ENCODE measurements around the gene CAT. TPM values are rescaled to one million over a fixed set of nuclear protein-coding genes. Genes with fewer than 3 reads are reported as not detected.

CAT gene
- polyA plus RNA-seq, 1 of the 3 experiments (the other 2 are of a cell fraction) = 26.6 TPM

DNA sequence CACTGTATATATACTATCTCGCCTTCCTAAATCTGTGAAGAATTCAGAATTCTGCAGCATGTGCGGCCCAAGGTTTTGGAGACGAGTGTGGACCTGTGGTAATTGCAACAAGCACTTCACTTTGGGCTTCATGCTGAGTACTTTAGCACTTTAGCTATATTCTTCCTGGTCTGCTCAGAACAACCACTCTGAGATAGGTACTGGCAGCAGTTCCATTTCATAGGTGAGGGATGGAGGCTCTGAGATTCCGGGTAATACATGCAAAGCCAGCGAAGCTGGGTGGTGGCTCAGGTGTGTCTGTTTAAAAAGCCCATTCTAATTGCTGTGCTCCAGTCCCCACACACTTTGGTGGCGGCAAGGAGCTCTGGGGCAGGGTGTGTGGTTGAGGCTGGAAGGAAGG lies 68.4 kb downstream of the CAT start:
- Histone ChIP-seq H3K9ac (no peak overlapping the region), H3K4me2 (no peak overlapping the region), H3K4me3 (ENCODE audit: low read depth in 2 of 2, low read length in 1 of 2) (no peak overlapping the region), H3K27ac (ENCODE audit: low read depth in 2 of 2, low read length in 1 of 2) (no peak overlapping the region), H3K9me3 (no peaks in the 10 kb centered on the region), H3K79me2 (ENCODE audit: insufficient read depth) (no peaks in the 10 kb centered on the region), H3K9me2 (no peaks in the 10 kb centered on the region), H3K27me3 (ENCODE audit: insufficient read depth) (no peaks in the 10 kb centered on the region), H3F3A (replicated peaks; ENCODE audit: insufficient read depth) (no peaks in the 10 kb centered on the region), H2AFZ (ENCODE audit: low read depth) (no peak overlapping the region), H3K36me3 (replicated peaks in 1 of 2; ENCODE audit: control insufficient read depth in 1 of 2, insufficient read depth in 2 of 2, low read length in 1 of 2) (no peaks in the 10 kb centered on the region), H4K20me1 (ENCODE audit: insufficient read depth) (no peaks in the 10 kb centered on the region), H3K4me1 (ENCODE audit: control insufficient read depth in 1 of 2, insufficient read depth in 2 of 2, low read depth in 1 of 2, low read length in 1 of 2) (peaks cover 0 to 3% of the 10 kb centered on the region in 2 experiments; a peak in 1 of 4 replicates)
- ChIA-PET CTCF (interaction anchor here (2.6 kb wide), 1 partner anchor 15 kb away, joined by 13 read pairs; no protein-coding TSS in a partner anchor), POLR2A (no interaction called here)
- TF ChIP-seq TAF1 (IDR thresholded peaks at IDR 0.05; ENCODE audit: borderline replicate concordance, low read depth, low read length) (no peak), REST (IDR thresholded peaks at IDR 0.05; ENCODE audit: low read depth, low read length) (no peak), JUND (IDR thresholded peaks at IDR 0.05) (no peak), SMC3 (IDR thresholded peaks at IDR 0.05; ENCODE audit: low read depth, low read length) (no peak), TEAD4 (IDR thresholded peaks at IDR 0.05; ENCODE audit: borderline replicate concordance, insufficient read depth) (no peak), GABPA (IDR thresholded peaks at IDR 0.05; ENCODE audit: low read depth) (no peak), MXI1 (IDR thresholded peaks at IDR 0.05; ENCODE audit: low read depth, low read length) (no peak), RFX5 (IDR thresholded peaks at IDR 0.05; ENCODE audit: low read length) (no peak), EZH2phosphoT487 (IDR thresholded peaks at IDR 0.05; ENCODE audit: borderline replicate concordance, low read depth) (no peak), NFIC (IDR thresholded peaks at IDR 0.05; ENCODE audit: borderline replicate concordance) (no peak)
- TF ChIP-seq, protein P1, sequence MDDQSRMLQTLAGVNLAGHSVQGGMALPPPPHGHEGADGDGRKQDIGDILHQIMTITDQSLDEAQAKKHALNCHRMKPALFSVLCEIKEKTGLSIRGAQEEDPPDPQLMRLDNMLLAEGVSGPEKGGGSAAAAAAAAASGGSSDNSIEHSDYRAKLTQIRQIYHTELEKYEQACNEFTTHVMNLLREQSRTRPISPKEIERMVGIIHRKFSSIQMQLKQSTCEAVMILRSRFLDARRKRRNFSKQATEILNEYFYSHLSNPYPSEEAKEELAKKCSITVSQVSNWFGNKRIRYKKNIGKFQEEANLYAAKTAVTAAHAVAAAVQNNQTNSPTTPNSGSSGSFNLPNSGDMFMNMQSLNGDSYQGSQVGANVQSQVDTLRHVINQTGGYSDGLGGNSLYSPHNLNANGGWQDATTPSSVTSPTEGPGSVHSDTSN (IDR thresholded peaks at IDR 0.05) = no peak
- 69% methylated on average over 6 of the region's 6 CpGs for WGBS (ENCODE audit: low lambda C conversion rate)
- no peak for DNase-seq

DNA sequence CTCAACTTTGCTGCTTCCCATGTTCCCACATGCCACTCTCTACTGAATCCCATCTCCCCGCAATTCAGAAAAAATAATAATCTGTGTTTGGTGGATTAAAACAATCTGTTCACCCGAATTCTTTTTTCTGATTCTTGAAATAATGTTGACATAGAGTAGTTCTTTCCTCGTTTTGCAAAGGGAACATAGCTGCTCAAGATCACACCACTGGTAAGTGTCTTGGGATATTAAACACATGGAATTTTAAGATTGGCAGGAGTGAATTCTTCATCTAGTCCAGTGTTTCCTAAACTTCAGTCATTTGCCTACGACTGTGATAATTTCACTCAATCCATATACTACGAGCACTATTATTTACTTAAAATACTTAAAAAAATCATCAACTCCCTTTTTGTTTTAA lies 68.9 kb downstream of the CAT start:
- CTCF ChIA-PET = interaction anchor here (1.4 to 2.6 kb wide), 2 partner anchors 14 to 15 kb away, joined by 3 to 13 read pairs; no protein-coding TSS in a partner anchor
- Histone ChIP-seq H3F3A (replicated peaks; ENCODE audit: insufficient read depth) (no peaks in the 10 kb centered on the region), H3K4me1 (ENCODE audit: control insufficient read depth in 1 of 2, insufficient read depth in 2 of 2, low read depth in 1 of 2, low read length in 1 of 2) (peaks cover 0 to 3% of the 10 kb centered on the region in 2 experiments; a peak in 1 of 4 replicates), H3K9me2 (no peaks in the 10 kb centered on the region), H3K9ac (no peak overlapping the region), H3K79me2 (ENCODE audit: insufficient read depth) (no peaks in the 10 kb centered on the region), H3K4me2 (no peak overlapping the region), H4K20me1 (ENCODE audit: insufficient read depth) (no peaks in the 10 kb centered on the region), H3K36me3 (replicated peaks in 1 of 2; ENCODE audit: control insufficient read depth in 1 of 2, insufficient read depth in 2 of 2, low read length in 1 of 2) (no peaks in the 10 kb centered on the region), H3K4me3 (ENCODE audit: low read depth in 2 of 2, low read length in 1 of 2) (no peak overlapping the region), H3K9me3 (no peaks in the 10 kb centered on the region), H3K27ac (ENCODE audit: low read depth in 2 of 2, low read length in 1 of 2) (no peak overlapping the region), H2AFZ (ENCODE audit: low read depth) (no peak overlapping the region), H3K27me3 (ENCODE audit: insufficient read depth) (no peaks in the 10 kb centered on the region)
- no peak for DNase-seq
- WGBS (ENCODE audit: low lambda C conversion rate) = 71% methylated on average over 5 of the region's 5 CpGs
- POLR2A ChIA-PET = no interaction called here
- no peak for TF ChIP-seq RAD21 (IDR thresholded peaks at IDR 0.05; ENCODE audit: low read length)
- TF ChIP-seq REST (IDR thresholded peaks at IDR 0.05; ENCODE audit: low read depth, low read length) = no peak
- no peak for TF ChIP-seq FOSL2 (IDR thresholded peaks at IDR 0.05; ENCODE audit: borderline replicate concordance, low read depth)
- TF ChIP-seq SMC3 (IDR thresholded peaks at IDR 0.05; ENCODE audit: low read depth, low read length) = no peak
- TF ChIP-seq, protein P2, sequence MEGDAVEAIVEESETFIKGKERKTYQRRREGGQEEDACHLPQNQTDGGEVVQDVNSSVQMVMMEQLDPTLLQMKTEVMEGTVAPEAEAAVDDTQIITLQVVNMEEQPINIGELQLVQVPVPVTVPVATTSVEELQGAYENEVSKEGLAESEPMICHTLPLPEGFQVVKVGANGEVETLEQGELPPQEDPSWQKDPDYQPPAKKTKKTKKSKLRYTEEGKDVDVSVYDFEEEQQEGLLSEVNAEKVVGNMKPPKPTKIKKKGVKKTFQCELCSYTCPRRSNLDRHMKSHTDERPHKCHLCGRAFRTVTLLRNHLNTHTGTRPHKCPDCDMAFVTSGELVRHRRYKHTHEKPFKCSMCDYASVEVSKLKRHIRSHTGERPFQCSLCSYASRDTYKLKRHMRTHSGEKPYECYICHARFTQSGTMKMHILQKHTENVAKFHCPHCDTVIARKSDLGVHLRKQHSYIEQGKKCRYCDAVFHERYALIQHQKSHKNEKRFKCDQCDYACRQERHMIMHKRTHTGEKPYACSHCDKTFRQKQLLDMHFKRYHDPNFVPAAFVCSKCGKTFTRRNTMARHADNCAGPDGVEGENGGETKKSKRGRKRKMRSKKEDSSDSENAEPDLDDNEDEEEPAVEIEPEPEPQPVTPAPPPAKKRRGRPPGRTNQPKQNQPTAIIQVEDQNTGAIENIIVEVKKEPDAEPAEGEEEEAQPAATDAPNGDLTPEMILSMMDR (IDR thresholded peaks at IDR 0.05) = no peak
- no peak for TF ChIP-seq POLR2AphosphoS5 (IDR thresholded peaks at IDR 0.05; ENCODE audit: low read depth, low read length)
- TF ChIP-seq TEAD4 (IDR thresholded peaks at IDR 0.05; ENCODE audit: borderline replicate concordance, insufficient read depth) = no peak
- no peak for TF ChIP-seq RFX5 (IDR thresholded peaks at IDR 0.05; ENCODE audit: low read length)
- TF ChIP-seq, protein P3, sequence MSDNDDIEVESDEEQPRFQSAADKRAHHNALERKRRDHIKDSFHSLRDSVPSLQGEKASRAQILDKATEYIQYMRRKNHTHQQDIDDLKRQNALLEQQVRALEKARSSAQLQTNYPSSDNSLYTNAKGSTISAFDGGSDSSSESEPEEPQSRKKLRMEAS (IDR thresholded peaks at IDR 0.05; ENCODE audit: low read depth) = no peak
- no peak for TF ChIP-seq GATA2 (CRISPR knock-in tag; IDR thresholded peaks at IDR 0.05)
